Measurements from ENCODE around the gene NPL. TPM values are rescaled to one million over a fixed set of nuclear protein-coding genes. Genes with fewer than 3 reads are reported as not detected.

Gene NPL
- total and polyA plus RNA-seq, 2 donors (not counting 3 experiments of a cell fraction or from before 2014, with no cell fraction given) = 0.14 to 0.75 TPM

GRCh38 chr1:182861994-182862393 is 72.4 kb downstream of the NPL start:
- Histone ChIP-seq H3K36me3 (ENCODE audit: control insufficient read depth in 2 of 2, extremely low read depth in 1 of 2, insufficient read depth in 2 of 2, low read length in 2 of 2) (peaks cover 33 to 64% of the 10 kb centered on the region in 2 experiments), H3K9me1 (replicated peaks; ENCODE audit: control insufficient read depth, extremely low read depth, insufficient read depth, low read length) (no peaks in the 10 kb centered on the region), H3K27ac (ENCODE audit: insufficient read depth, low read depth, low read length) (no peak overlapping the region), H3K4me1 (ENCODE audit: control insufficient read depth, extremely low read depth, insufficient read depth, low read length) (no peaks in the 10 kb centered on the region), H3K4me3 (replicated peaks in 1 of 3; ENCODE audit: insufficient read depth in 1 of 3, low read depth in 1 of 3, low read length in 3 of 3) (no peak overlapping the region), H3K4me2 (ENCODE audit: insufficient read depth, low read length) (no peak overlapping the region), H3K9ac (replicated peaks; ENCODE audit: extremely low read depth, insufficient read depth, low read length) (no peak overlapping the region), H4K20me1 (replicated peaks; ENCODE audit: control insufficient read depth, extremely low read depth, insufficient read depth, low read length) (peaks cover 9% of the 10 kb centered on the region), H3K9me3 (replicated peaks; ENCODE audit: control insufficient read depth, insufficient read depth, low read length) (no peaks in the 10 kb centered on the region), H3K27me3 (ENCODE audit: control insufficient read depth in 2 of 2, insufficient read depth in 2 of 2, low read length in 2 of 2) (no peaks in the 10 kb centered on the region), H2AFZ (ENCODE audit: low read depth, low read length) (no peak overlapping the region), H3K79me2 (ENCODE audit: control insufficient read depth, insufficient read depth, low read length) (peaks cover 44% of the 10 kb centered on the region)
- CTCF ChIA-PET = no interaction called here
- dilution Hi-C loops (cut with MboI; ENCODE audit: extremely low pct_ligation_motif_present, low sequenced_read_pairs) (no loop called here), intact Hi-C loops (cut with micrococcal nuclease) (no loop called here)
- FAIRE-seq (no peak), DNase-seq (ENCODE audit: low read depth, low spot score) (no peak)
- no TSS peak for BruUV-seq (replicated peaks)
- POLR2A ChIA-PET = no interaction called here
- TF ChIP-seq JUN (IDR thresholded peaks at IDR 0.05; ENCODE audit: borderline replicate concordance, insufficient read depth, insufficient read length, low read depth) = no peak

- Histone ChIP-seq H3K27me3 (ENCODE audit: control insufficient read depth in 2 of 2, insufficient read depth in 2 of 2, low read length in 2 of 2) (no peaks in the 10 kb centered on the region), H3K4me1 (ENCODE audit: control insufficient read depth, extremely low read depth, insufficient read depth, low read length) (no peaks in the 10 kb centered on the region), H3K79me2 (ENCODE audit: control insufficient read depth, insufficient read depth, low read length) (peaks cover 45% of the 10 kb centered on the region), H3K9me1 (replicated peaks; ENCODE audit: control insufficient read depth, extremely low read depth, insufficient read depth, low read length) (no peaks in the 10 kb centered on the region), H3K4me3 (replicated peaks in 1 of 3; ENCODE audit: insufficient read depth in 1 of 3, low read depth in 1 of 3, low read length in 3 of 3) (no peak overlapping the region), H3K9me3 (replicated peaks; ENCODE audit: control insufficient read depth, insufficient read depth, low read length) (no peaks in the 10 kb centered on the region), H4K20me1 (replicated peaks; ENCODE audit: control insufficient read depth, extremely low read depth, insufficient read depth, low read length) (peaks cover 9% of the 10 kb centered on the region), H3K27ac (ENCODE audit: insufficient read depth, low read depth, low read length) (no peak overlapping the region), H3K9ac (replicated peaks; ENCODE audit: extremely low read depth, insufficient read depth, low read length) (no peak overlapping the region), H3K4me2 (ENCODE audit: insufficient read depth, low read length) (no peak overlapping the region), H3K36me3 (ENCODE audit: control insufficient read depth in 2 of 2, extremely low read depth in 1 of 2, insufficient read depth in 2 of 2, low read length in 2 of 2) (peaks cover 27 to 63% of the 10 kb centered on the region in 2 experiments), H2AFZ (ENCODE audit: low read depth, low read length) (no peak overlapping the region)
- dilution Hi-C loops (cut with MboI; ENCODE audit: extremely low pct_ligation_motif_present, low sequenced_read_pairs) (no loop called here), intact Hi-C loops (cut with micrococcal nuclease) (no loop called here)
- POLR2A ChIA-PET = no interaction called here
- no TSS peak for BruUV-seq (replicated peaks)
- CTCF ChIA-PET = no interaction called here
- FAIRE-seq (no peak), DNase-seq (ENCODE audit: low read depth, low spot score) (no peak)
- no peak for TF ChIP-seq POLR2A (IDR thresholded peaks at IDR 0.05; ENCODE audit: low read depth, low read length)
- TF ChIP-seq POLR2AphosphoS5 (IDR thresholded peaks at IDR 0.05; ENCODE audit: insufficient read depth, low read depth, low read length) = no peak
- no peak for TF ChIP-seq MYC (IDR thresholded peaks at IDR 0.05; ENCODE audit: low read depth, low read length)
- no peak for TF ChIP-seq JUN (IDR thresholded peaks at IDR 0.05; ENCODE audit: borderline replicate concordance, insufficient read depth, insufficient read length, low read depth)
- no peak for TF ChIP-seq MAX (IDR thresholded peaks at IDR 0.05; ENCODE audit: insufficient read depth, insufficient read length)
- TF ChIP-seq FOS (IDR thresholded peaks at IDR 0.05; ENCODE audit: borderline replicate concordance, insufficient read depth, low read length) = no peak
- no peak for TF ChIP-seq EZH2 (IDR thresholded peaks at IDR 0.05; ENCODE audit: borderline replicate concordance, low read depth, low read length, severe bottlenecking)
- no peak for TF ChIP-seq GATA2 (IDR thresholded peaks at IDR 0.05; ENCODE audit: insufficient read depth, insufficient read length, low read depth, low read length)
- no peak for TF ChIP-seq CTCF (IDR thresholded peaks at IDR 0.05; ENCODE audit: extremely low read depth in 1 of 2, insufficient read depth in 1 of 2, low read depth in 1 of 2, low read length in 2 of 2)
Measured at GRCh38 chr1:182862827-182863226, 73.3 kb downstream of the NPL start.
